Measurements from ENCODE around the gene LRP2. TPM values are rescaled to one million over a fixed set of nuclear protein-coding genes. Genes with fewer than 3 reads are reported as not detected.

The LRP2 gene
- total and polyA plus RNA-seq, 2 of the 8 experiments (the other 6 are each of a cell fraction or from before 2014, with no cell fraction given), result 2.0 to 2.9 TPM

DNA sequence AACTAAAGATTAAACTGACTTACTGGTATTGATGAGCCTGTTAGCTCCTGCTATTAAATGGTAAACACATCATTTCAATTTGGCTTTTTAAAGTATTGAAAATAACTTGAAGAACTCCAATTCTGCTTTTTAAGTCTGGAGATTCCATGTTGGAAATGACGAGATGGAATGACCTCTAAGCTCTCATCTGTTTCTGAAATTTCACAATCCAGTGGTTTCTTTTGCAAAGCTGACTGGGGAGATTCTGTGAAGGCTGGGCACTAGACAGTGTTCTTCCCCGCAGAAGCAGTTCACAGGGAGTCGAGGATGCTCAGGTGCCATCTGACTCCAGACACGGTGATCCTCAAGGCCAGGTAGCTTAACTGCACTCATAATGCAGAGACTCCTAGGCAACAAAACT, 248.3 kb downstream of the LRP2 start:
- Histone ChIP-seq H2BK120ac (replicated peaks; ENCODE audit: low read depth, low read length) (no peak overlapping the region), H3K56ac (replicated peaks; ENCODE audit: insufficient read length, low read depth, low read length) (no peak overlapping the region), H3K18ac (ENCODE audit: extremely low read depth, low read length) (no peak overlapping the region), H3K79me1 (ENCODE audit: low read depth, low read length) (no peaks in the 10 kb centered on the region), H2BK20ac (ENCODE audit: low read length) (no peak overlapping the region), H2BK15ac (ENCODE audit: low read length) (no peak overlapping the region), H2BK5ac (ENCODE audit: low read depth, low read length) (no peak overlapping the region), H4K8ac (ENCODE audit: extremely low read depth, insufficient read depth, low read length) (no peak overlapping the region; the same call in 1 of the 2 replicates), H2AK5ac (ENCODE audit: low read depth, low read length) (no peak overlapping the region), H3K79me2 (ENCODE audit: control insufficient read depth in 1 of 2, insufficient read depth in 2 of 2, low read length in 2 of 2) (no peaks in the 10 kb centered on the region), H3K36me3 (ENCODE audit: control insufficient read depth in 2 of 4, insufficient read depth in 4 of 4, low read length in 3 of 4) (no peaks in the 10 kb centered on the region), H2BK12ac (ENCODE audit: low read depth, low read length) (no peak overlapping the region), H3K4me3 (ENCODE audit: extremely low read depth in 1 of 4, insufficient read depth in 2 of 4, low read depth in 3 of 4, low read length in 4 of 4) (no peak overlapping the region), H4K5ac (ENCODE audit: insufficient read length, low read depth, low read length) (no peak overlapping the region), H3K4ac (replicated peaks; ENCODE audit: insufficient read length, low read depth, low read length) (no peak overlapping the region), H3K9me3 (ENCODE audit: insufficient read depth in 2 of 2, low read depth in 1 of 2, low read length in 1 of 2) (no peaks in the 10 kb centered on the region), H3K23me2 (ENCODE audit: low read depth, low read length) (no peaks in the 10 kb centered on the region), H3K14ac (ENCODE audit: insufficient read length) (no peak overlapping the region), H2AFZ (ENCODE audit: low read length) (no peak overlapping the region), H3K23ac (ENCODE audit: insufficient read length) (no peak overlapping the region), H3K4me2 (ENCODE audit: insufficient read depth in 1 of 2, low read depth in 2 of 2, low read length in 2 of 2) (no peak overlapping the region), H4K20me1 (replicated peaks in 1 of 2; ENCODE audit: control insufficient read depth in 1 of 2, insufficient read depth in 2 of 2, low read length in 2 of 2) (no peaks in the 10 kb centered on the region), H3K9ac (replicated peaks in 1 of 4; ENCODE audit: extremely low read depth in 1 of 4, low read depth in 3 of 4, low read length in 3 of 4) (no peak overlapping the region), H3K27ac (ENCODE audit: low read depth, low read length) (no peak overlapping the region), H3K27me3 (replicated peaks in 1 of 4; ENCODE audit: control insufficient read depth in 3 of 4, extremely low read depth in 1 of 4, insufficient read depth in 3 of 4, low read length in 3 of 4) (no peaks in the 10 kb centered on the region), H3K4me1 (replicated peaks in 1 of 4; ENCODE audit: control insufficient read depth in 3 of 4, insufficient read depth in 4 of 4, low read length in 3 of 4) (peaks cover 0 to 8% (median 3%) of the 10 kb centered on the region in 4 experiments; a peak in 3 of 7 replicates), H4K91ac (replicated peaks; ENCODE audit: insufficient read length, low read length) (no peak overlapping the region)
- DNase-seq (ENCODE audit: low read depth in 1 of 2, low spot score in 2 of 2), result no peak
- CTCF ChIA-PET (ENCODE audit: partially characterized antibody), result interaction anchor here (0.9 to 1.6 kb wide), 3 partner anchors 18 to 108 kb away, joined by 3 to 5 read pairs (median 4); no protein-coding TSS in a partner anchor
- TF ChIP-seq MAFK (IDR thresholded peaks at IDR 0.05; ENCODE audit: low read depth, low read length) (no peak), ASH2L (IDR thresholded peaks at IDR 0.05; ENCODE audit: low read length) (no peak), ATF3 (IDR thresholded peaks at IDR 0.05; ENCODE audit: insufficient read depth, low read depth, low read length) (no peak), BACH1 (IDR thresholded peaks at IDR 0.05; ENCODE audit: low read length) (no peak), TCF12 (IDR thresholded peaks at IDR 0.05; ENCODE audit: low read depth, low read length) (no peak), RBBP5 (IDR thresholded peaks at IDR 0.05; ENCODE audit: borderline replicate concordance, low read depth, low read length) (no peak), RXRA (IDR thresholded peaks at IDR 0.05; ENCODE audit: insufficient read depth, low read depth, low read length) (no peak), SRF (IDR thresholded peaks at IDR 0.05; ENCODE audit: low read depth, low read length) (no peak), PHF8 (conservative IDR thresholded peaks at IDR 0.05; ENCODE audit: low read depth, low read length) (no peak), CBX8 (IDR thresholded peaks at IDR 0.05; ENCODE audit: borderline replicate concordance, low read depth, low read length) (no peak)
- TF ChIP-seq, protein P1, sequence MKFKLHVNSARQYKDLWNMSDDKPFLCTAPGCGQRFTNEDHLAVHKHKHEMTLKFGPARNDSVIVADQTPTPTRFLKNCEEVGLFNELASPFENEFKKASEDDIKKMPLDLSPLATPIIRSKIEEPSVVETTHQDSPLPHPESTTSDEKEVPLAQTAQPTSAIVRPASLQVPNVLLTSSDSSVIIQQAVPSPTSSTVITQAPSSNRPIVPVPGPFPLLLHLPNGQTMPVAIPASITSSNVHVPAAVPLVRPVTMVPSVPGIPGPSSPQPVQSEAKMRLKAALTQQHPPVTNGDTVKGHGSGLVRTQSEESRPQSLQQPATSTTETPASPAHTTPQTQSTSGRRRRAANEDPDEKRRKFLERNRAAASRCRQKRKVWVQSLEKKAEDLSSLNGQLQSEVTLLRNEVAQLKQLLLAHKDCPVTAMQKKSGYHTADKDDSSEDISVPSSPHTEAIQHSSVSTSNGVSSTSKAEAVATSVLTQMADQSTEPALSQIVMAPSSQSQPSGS (IDR thresholded peaks at IDR 0.05; ENCODE audit: low read length), result no peak
- FAIRE-seq, result no peak
- 94% methylated on average over 4 of the region's 4 CpGs; no CpG with 5 or more reads in 1 of the 2 experiments for WGBS, 2 experiments (ENCODE audit: extremely low coverage in 1 of 2, insufficient coverage in 1 of 2, insufficient read length in 1 of 2, insufficient replicate concordance in 2 of 2, low coverage in 1 of 2, low lambda C conversion rate in 2 of 2, missing lambda C conversion rate in 1 of 2)
- POLR2A ChIA-PET (ENCODE audit: partially characterized antibody), result no interaction called here

All from H1 (cell line).